ENCODE results near the gene DOCK7. TPM values are rescaled to one million over a fixed set of nuclear protein-coding genes. Genes with fewer than 3 reads are reported as not detected.

DOCK7 gene
- polyA plus RNA-seq, 3 donors = 2.9 to 3.7 (median 3.5) TPM

DNA sequence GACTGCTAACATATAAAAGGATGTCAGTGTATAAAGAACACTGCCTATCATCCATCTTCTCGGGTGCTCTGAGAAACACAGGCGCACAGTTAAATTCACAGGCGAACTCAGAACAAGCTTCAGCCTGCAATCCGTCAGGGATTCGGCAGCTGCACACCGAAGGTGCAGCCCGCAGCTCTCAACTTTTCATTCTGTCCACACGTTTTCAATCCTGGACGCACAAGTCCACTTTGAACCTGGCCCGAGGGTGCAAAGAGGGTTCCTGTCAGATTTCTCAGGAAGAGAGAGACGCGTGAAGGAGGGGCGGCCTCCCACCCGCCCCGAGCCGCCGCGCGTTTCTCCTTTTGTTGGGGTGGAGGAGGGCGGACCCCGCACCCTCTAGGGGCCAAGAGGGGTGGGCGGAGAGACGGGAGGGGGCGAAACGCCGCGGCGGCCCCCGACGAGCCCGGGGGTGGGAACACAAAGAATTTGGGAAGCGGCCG, 724 bp downstream of the DOCK7 start:
- H3K9ac ChIP-seq (ENCODE audit: insufficient read depth, low read length, poor library complexity, severe bottlenecking) = peak overlapping the region; percentile 74
- 0% methylated on average over 32 of the region's 33 CpGs for WGBS (ENCODE audit: insufficient coverage)
- no peaks in the 10 kb centered on the region for H3K36me3 Mint-ChIP-seq

DNA sequence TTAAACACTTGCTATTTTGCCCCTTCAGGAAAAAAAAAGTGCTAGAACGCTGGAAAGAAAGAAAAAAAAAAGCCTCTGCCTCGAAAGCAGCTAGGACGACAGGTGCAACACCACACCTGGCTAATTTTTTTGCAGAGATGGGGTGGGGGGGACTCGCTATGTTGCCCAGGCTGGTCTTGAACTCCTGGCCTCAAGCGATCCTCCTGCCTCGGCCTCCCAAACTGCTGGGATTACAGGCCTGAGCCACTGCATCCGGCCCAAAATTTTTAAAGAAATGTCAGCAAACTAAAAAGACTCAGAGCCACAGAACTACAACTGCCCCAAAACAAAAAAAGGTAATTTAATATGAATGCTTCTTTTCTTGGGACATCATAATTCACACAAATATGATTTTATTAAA, 1.4 kb downstream of the DOCK7 start:
- peaks cover 8 to 17% of the 10 kb centered on the region in 2 donors for H3K4me1 ChIP-seq (ENCODE audit: control insufficient read depth in 1 of 2, insufficient read depth in 2 of 2, low read length in 2 of 2)
- H3K4me2 ChIP-seq (replicated peaks; ENCODE audit: extremely low read depth, low read length, poor library complexity, severe bottlenecking) = peak overlapping the region; percentile 93
- Mint-ChIP-seq H3K27me3 (ENCODE audit: low read depth in 3 of 3) (peaks cover 2 to 9% (median 8%) of the 10 kb centered on the region in 3 donors), H3K36me3 (no peaks in the 10 kb centered on the region), H3K4me1 (peaks cover 31% of the 10 kb centered on the region), H3K9me3 (no peaks in the 10 kb centered on the region), H3K4me3 (peak overlapping the region; percentile 96 to 99), H3K27ac (no peak overlapping the region)
- 100% methylated on average over 2 of the region's 7 CpGs for WGBS (ENCODE audit: insufficient coverage)
- TF ChIP-seq, protein P1, sequence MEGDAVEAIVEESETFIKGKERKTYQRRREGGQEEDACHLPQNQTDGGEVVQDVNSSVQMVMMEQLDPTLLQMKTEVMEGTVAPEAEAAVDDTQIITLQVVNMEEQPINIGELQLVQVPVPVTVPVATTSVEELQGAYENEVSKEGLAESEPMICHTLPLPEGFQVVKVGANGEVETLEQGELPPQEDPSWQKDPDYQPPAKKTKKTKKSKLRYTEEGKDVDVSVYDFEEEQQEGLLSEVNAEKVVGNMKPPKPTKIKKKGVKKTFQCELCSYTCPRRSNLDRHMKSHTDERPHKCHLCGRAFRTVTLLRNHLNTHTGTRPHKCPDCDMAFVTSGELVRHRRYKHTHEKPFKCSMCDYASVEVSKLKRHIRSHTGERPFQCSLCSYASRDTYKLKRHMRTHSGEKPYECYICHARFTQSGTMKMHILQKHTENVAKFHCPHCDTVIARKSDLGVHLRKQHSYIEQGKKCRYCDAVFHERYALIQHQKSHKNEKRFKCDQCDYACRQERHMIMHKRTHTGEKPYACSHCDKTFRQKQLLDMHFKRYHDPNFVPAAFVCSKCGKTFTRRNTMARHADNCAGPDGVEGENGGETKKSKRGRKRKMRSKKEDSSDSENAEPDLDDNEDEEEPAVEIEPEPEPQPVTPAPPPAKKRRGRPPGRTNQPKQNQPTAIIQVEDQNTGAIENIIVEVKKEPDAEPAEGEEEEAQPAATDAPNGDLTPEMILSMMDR (IDR thresholded peaks at IDR 0.05) = no peak
- H3K79me2 ChIP-seq (ENCODE audit: insufficient read depth, low read length) = no peaks in the 10 kb centered on the region
- no peak for DNase-seq
- peak overlapping the region in 1 of 3 experiments; percentile 83 for H3K4me3 ChIP-seq (replicated peaks in 1 of 3; ENCODE audit: low read depth in 2 of 3, low read length in 3 of 3)
- H3K36me3 ChIP-seq (replicated peaks in 1 of 2; ENCODE audit: control insufficient read depth in 1 of 2, insufficient read depth in 2 of 2, low read length in 2 of 2) = no peaks in the 10 kb centered on the region
- no peaks in the 10 kb centered on the region for H3K9me3 ChIP-seq (replicated peaks in 1 of 2; ENCODE audit: control insufficient read depth in 1 of 2, insufficient read depth in 1 of 2, low read length in 2 of 2)
- no peaks in the 10 kb centered on the region for H4K20me1 ChIP-seq (ENCODE audit: insufficient read depth, low read length)
- H3K27ac ChIP-seq (ENCODE audit: low read depth in 1 of 2, low read length in 2 of 2) = no peak overlapping the region
- H2AFZ ChIP-seq (ENCODE audit: insufficient read depth, low read depth, low read length, poor library complexity, severe bottlenecking) = no peak overlapping the region
- peaks cover 0 to 3% of the 10 kb centered on the region in 2 donors for H3K27me3 ChIP-seq (ENCODE audit: control insufficient read depth in 2 of 2, insufficient read depth in 2 of 2, low read length in 2 of 2)
- no peak overlapping the region for H3K9ac ChIP-seq (ENCODE audit: insufficient read depth, low read length, poor library complexity, severe bottlenecking)
- intact Hi-C loops (cut with micrococcal nuclease) = no loop called here

More for the DNA sequence above, 724 bp downstream of the DOCK7 start:
- H3K27ac Mint-ChIP-seq = peak overlapping the region in 3 of 7 donors; percentile 4 to 61 (median 57)
- H4K20me1 ChIP-seq (ENCODE audit: insufficient read depth, low read length) = no peaks in the 10 kb centered on the region
- DNase-seq = peak in 2 of 3 donors; percentile 6 to 10
- intact Hi-C loops (cut with micrococcal nuclease) = no loop called here
- peaks cover 0 to 3% of the 10 kb centered on the region in 2 donors for H3K27me3 ChIP-seq (ENCODE audit: control insufficient read depth in 2 of 2, insufficient read depth in 2 of 2, low read length in 2 of 2)
- H2AFZ ChIP-seq (ENCODE audit: insufficient read depth, low read depth, low read length, poor library complexity, severe bottlenecking) = peak overlapping the region; percentile 86
- TF ChIP-seq, protein P1 (IDR thresholded peaks at IDR 0.05) = no peak
- peaks cover 2 to 9% (median 8%) of the 10 kb centered on the region in 3 donors for H3K27me3 Mint-ChIP-seq (ENCODE audit: low read depth in 3 of 3)
- peak overlapping the region; percentile 39 to 83 (median 52) for H3K4me3 ChIP-seq (replicated peaks in 1 of 3; ENCODE audit: low read depth in 2 of 3, low read length in 3 of 3)
- H3K4me1 ChIP-seq (ENCODE audit: control insufficient read depth in 1 of 2, insufficient read depth in 2 of 2, low read length in 2 of 2) = peaks cover 8 to 17% of the 10 kb centered on the region in 2 donors
- H3K4me2 ChIP-seq (replicated peaks; ENCODE audit: extremely low read depth, low read length, poor library complexity, severe bottlenecking) = peak overlapping the region; percentile 93
- no peaks in the 10 kb centered on the region for H3K9me3 ChIP-seq (replicated peaks in 1 of 2; ENCODE audit: control insufficient read depth in 1 of 2, insufficient read depth in 1 of 2, low read length in 2 of 2)
- H3K9me3 Mint-ChIP-seq = no peaks in the 10 kb centered on the region
- no peaks in the 10 kb centered on the region for H3K36me3 ChIP-seq (replicated peaks in 1 of 2; ENCODE audit: control insufficient read depth in 1 of 2, insufficient read depth in 2 of 2, low read length in 2 of 2)
- peaks cover 31% of the 10 kb centered on the region for H3K4me1 Mint-ChIP-seq
- H3K27ac ChIP-seq (ENCODE audit: low read depth in 1 of 2, low read length in 2 of 2) = no peak overlapping the region
- no peaks in the 10 kb centered on the region for H3K79me2 ChIP-seq (ENCODE audit: insufficient read depth, low read length)
- H3K4me3 Mint-ChIP-seq = peak overlapping the region; percentile 96 to 99

Data from CD14-positive monocyte (primary cell).